Right atrium auricular region (tissue), 2 donors: ENCODE measurements around the gene SPACA5. TPM values are rescaled to one million over a fixed set of nuclear protein-coding genes. Genes with fewer than 3 reads are reported as not detected.
"Not testable (repeated sequence)": the region's sequence is repeated elsewhere in the genome, so short reads cannot be mapped to it uniquely, and the experiment has no call there.

Experiments
- DNase-seq: peaks from one replicate; pipeline ENCODE4 v3.0.0-alpha.2; 2019; ENCODE audit warnings: low spot score
- H3K27ac ChIP-seq, 2 donors: fragments of 200-600 bp; sonication (generic); 1 replicate in 1 of 2; 2 replicates in 1 of 2; pipeline ENCODE4 v1.5.1; 2016 to 2019
- H3K27me3 ChIP-seq, 2 donors: fragments of 200-600 bp; sonication (generic); one replicate each; pipeline versions ENCODE4 v1.5.1 to v1.6.0; 2017 to 2019
- H3K36me3 ChIP-seq: fragments of 200-600 bp; sonication (generic); one replicate; pipeline ENCODE4 v1.5.1; 2016
- H3K4me1 ChIP-seq, 2 donors: fragments of 200-600 bp; sonication (generic); one replicate each; pipeline versions ENCODE4 v1.5.1 to v1.6.0; 2017 to 2019
- H3K4me3 ChIP-seq, 2 donors: fragments of 200-600 bp; sonication (generic); 1 replicate in 1 of 2; 2 replicates in 1 of 2; pipeline ENCODE4 v1.5.1; 2017 to 2019; ENCODE audit warnings: mild to moderate bottlenecking in 1 of 2, moderate library complexity in 1 of 2
- H3K9me3 ChIP-seq, 2 donors: fragments of 200-600 bp; sonication (generic); one replicate each; pipeline ENCODE4 v1.5.1; 2019
- CTCF ChIP-seq, 2 donors: fragments of 200-600 bp; sonication (generic); IDR thresholded peaks; one replicate each; pipeline ENCODE4 v1.5.1; 2019; ENCODE audit warnings: antibody characterized with exemption in 2 of 2
- total RNA-seq, 2 donors: library from RNA; depleted of rRNA; stranded (reverse); fragments of >200 nt; gene quantifications; one replicate each; pipeline ENCODE4 v1.1.0, GENCODE V29; 2016

SPACA5 gene
- not detected for total RNA-seq

- not testable (repeated sequence) for H3K9me3 ChIP-seq, H3K4me3 ChIP-seq, H3K36me3 ChIP-seq, H3K27me3 ChIP-seq, DNase-seq, H3K27ac ChIP-seq, H3K4me1 ChIP-seq
Observed at GRCh38 chrX:48006688-48007087, at the start of gene SPACA5. TSS of gene SPACA5 (plus strand) at chrX:48006988. CDS start at chrX:48007803, 815 bp downstream.

GRCh38 chrX:47958206-47958605, 48.6 kb upstream of the SPACA5 start:
- DNase-seq, H3K27ac ChIP-seq, H3K4me1 ChIP-seq, H3K9me3 ChIP-seq, H3K36me3 ChIP-seq, H3K27me3 ChIP-seq, H3K4me3 ChIP-seq: not testable (repeated sequence)

GRCh38 chrX:47958761-47959342, 47.9 kb upstream of the SPACA5 start:
- no peak for TF ChIP-seq CTCF (IDR thresholded peaks at IDR 0.05)
- H3K4me3 ChIP-seq, result no peak overlapping the region
- no peaks in the 10 kb centered on the region for H3K27me3 ChIP-seq
- H3K9me3 ChIP-seq, result no peaks in the 10 kb centered on the region
- H3K4me1 ChIP-seq, result no peaks in the 10 kb centered on the region
- no peak for DNase-seq
- H3K36me3 ChIP-seq, result no peaks in the 10 kb centered on the region
- no peak overlapping the region for H3K27ac ChIP-seq

GRCh38 chrX:47960406-47960805, 46.4 kb upstream of the SPACA5 start:
- Histone ChIP-seq H3K27ac (no peak overlapping the region), H3K4me1 (no peaks in the 10 kb centered on the region), H3K27me3 (no peaks in the 10 kb centered on the region), H3K4me3 (no peak overlapping the region), H3K9me3 (peaks cover 0 to 8% of the 10 kb centered on the region in 2 donors), H3K36me3 (no peaks in the 10 kb centered on the region)
- no peak for DNase-seq
- TF ChIP-seq CTCF (IDR thresholded peaks at IDR 0.05), result no peak

GRCh38 chrX:47961830-47962229, 45.0 kb upstream of the SPACA5 start:
- H3K4me3 ChIP-seq, H3K27me3 ChIP-seq, H3K27ac ChIP-seq, H3K36me3 ChIP-seq, H3K4me1 ChIP-seq, DNase-seq: not testable (repeated sequence)
- peaks cover 0 to 12% of the 10 kb centered on the region in 2 donors for H3K9me3 ChIP-seq

GRCh38 chrX:47965526-47965925, 41.3 kb upstream of the SPACA5 start:
- not testable (repeated sequence) for H3K27me3 ChIP-seq, H3K27ac ChIP-seq, H3K36me3 ChIP-seq, H3K4me1 ChIP-seq, H3K4me3 ChIP-seq, DNase-seq
- H3K9me3 ChIP-seq, result peaks cover 0 to 16% of the 10 kb centered on the region in 2 donors

GRCh38 chrX:47973235-47973634, 33.6 kb upstream of the SPACA5 start:
- no peak for DNase-seq

More at GRCh38 chrX:47973235-47973634, 33.6 kb upstream of the SPACA5 start:
- TF ChIP-seq CTCF (IDR thresholded peaks at IDR 0.05), result no peak
- Histone ChIP-seq H3K4me1 (no peaks in the 10 kb centered on the region), H3K9me3 (peaks cover 39 to 69% of the 10 kb centered on the region in 2 donors), H3K36me3 (peaks cover 21% of the 10 kb centered on the region), H3K27ac (no peak overlapping the region), H3K4me3 (no peak overlapping the region), H3K27me3 (no peaks in the 10 kb centered on the region)
